Smooth muscle cell (in vitro differentiated cells): Measurements from ENCODE around the gene RRAS2. TPM values are rescaled to one million over a fixed set of nuclear protein-coding genes. Genes with fewer than 3 reads are reported as not detected.

Experiments
- DNase-seq: peaks from one replicate; lab custom pipeline; 2025; ENCODE audit not compliant: unreplicated experiment; lab: John Stamatoyannopoulos, UW
- H2AFZ ChIP-seq: fragments of 200-600 bp; sonication (generic); 2 replicates; pipeline ENCODE4 v1.6.0; 2016; ENCODE audit warnings: antibody characterized with exemption, low read depth, mild to moderate bottlenecking
- H3F3A ChIP-seq: fragments of 200-600 bp; sonication (generic); 2 replicates; pipeline ENCODE4 v1.6.0; 2017; ENCODE audit warnings: antibody characterized with exemption, low read depth
- H3K27ac ChIP-seq: fragments of 200-600 bp; sonication (generic); 2 replicates; pipeline ENCODE4 v1.5.1; 2016; ENCODE audit warnings: low read depth, mild to moderate bottlenecking
- H3K27me3 ChIP-seq: fragments of 200-600 bp; sonication (generic); 2 replicates; pipeline ENCODE4 v1.6.1; 2016; ENCODE audit warnings: low read depth, mild to moderate bottlenecking
- H3K36me3 ChIP-seq: fragments of 200-600 bp; sonication (generic); 2 replicates; pipeline ENCODE4 v1.5.1; 2016; ENCODE audit warnings: low read depth
- H3K4me1 ChIP-seq: fragments of 200-600 bp; sonication (generic); 2 replicates; pipeline ENCODE4 v1.5.1; 2016; ENCODE audit warnings: low read depth
- H3K4me2 ChIP-seq: fragments of 200-600 bp; sonication (generic); 2 replicates; pipeline ENCODE4 v1.6.0; 2016; ENCODE audit warnings: mild to moderate bottlenecking
- H3K4me3 ChIP-seq: fragments of 200-600 bp; sonication (generic); 2 replicates; pipeline ENCODE4 v1.5.1; 2016; ENCODE audit warnings: mild to moderate bottlenecking
- H3K79me2 ChIP-seq: fragments of 200-600 bp; sonication (generic); 2 replicates; pipeline ENCODE4 v1.6.0; 2016; ENCODE audit warnings: low read depth, mild to moderate bottlenecking
- H3K9ac ChIP-seq: fragments of 200-600 bp; sonication (generic); 2 replicates; pipeline ENCODE4 v1.6.0; 2016; ENCODE audit warnings: low read depth
- H3K9me3 ChIP-seq: fragments of 200-600 bp; sonication (generic); replicated peaks from 2 replicates; pipeline ENCODE4 v1.5.1; 2016; ENCODE audit warnings: low read depth
- H4K20me1 ChIP-seq: fragments of 200-600 bp; sonication (generic); 2 replicates; pipeline ENCODE4 v1.6.0; 2016; ENCODE audit warnings: low read depth
- WGBS: methylation state at CpG from one replicate; pipeline ENCODE4 v1.1.7; 2016; ENCODE audit warnings: low lambda C conversion rate; 5-methylcytosine and 5-hydroxymethylcytosine counted together
- polyA plus RNA-seq: library from polyadenylated mRNA; unstranded; fragments of >200 nt; fragmentation: Nextera tagmentation; extraction: Ambion mirVana; gene quantifications from 2 replicates; pipeline ENCODE4 v1.2.1, GENCODE V29; 2016
- total RNA-seq: library from RNA; depleted of rRNA; stranded (reverse); fragments of >200 nt; gene quantifications from 2 replicates; pipeline ENCODE4 v1.2.3, GENCODE V29; 2014
- TF ChIP-seq, protein P1 (sequence below): fragments of 200-600 bp; sonication (generic); IDR thresholded peaks from 2 replicates; pipeline ENCODE4 v1.5.1; 2017; ENCODE audit warnings: borderline replicate concordance, mild to moderate bottlenecking, antibody characterized with exemption; ENCODE audit not compliant: insufficient read depth, poor library complexity, severe bottlenecking

The RRAS2 gene
- total and polyA plus RNA-seq, 2 experiments from 2014 or later: 27.3 to 53.6 TPM

- Histone ChIP-seq H4K20me1 (no peaks in the 10 kb centered on the region), H2AFZ (no peak overlapping the region), H3K27ac (no peak overlapping the region), H3K36me3 (no peaks in the 10 kb centered on the region), H3F3A (peaks cover 3% of the 10 kb centered on the region), H3K4me1 (no peaks in the 10 kb centered on the region), H3K9me3 (no peaks in the 10 kb centered on the region), H3K27me3 (no peaks in the 10 kb centered on the region), H3K9ac (no peak overlapping the region), H3K4me2 (no peak overlapping the region), H3K79me2 (no peaks in the 10 kb centered on the region), H3K4me3 (no peak overlapping the region)
- TF ChIP-seq, protein P1, sequence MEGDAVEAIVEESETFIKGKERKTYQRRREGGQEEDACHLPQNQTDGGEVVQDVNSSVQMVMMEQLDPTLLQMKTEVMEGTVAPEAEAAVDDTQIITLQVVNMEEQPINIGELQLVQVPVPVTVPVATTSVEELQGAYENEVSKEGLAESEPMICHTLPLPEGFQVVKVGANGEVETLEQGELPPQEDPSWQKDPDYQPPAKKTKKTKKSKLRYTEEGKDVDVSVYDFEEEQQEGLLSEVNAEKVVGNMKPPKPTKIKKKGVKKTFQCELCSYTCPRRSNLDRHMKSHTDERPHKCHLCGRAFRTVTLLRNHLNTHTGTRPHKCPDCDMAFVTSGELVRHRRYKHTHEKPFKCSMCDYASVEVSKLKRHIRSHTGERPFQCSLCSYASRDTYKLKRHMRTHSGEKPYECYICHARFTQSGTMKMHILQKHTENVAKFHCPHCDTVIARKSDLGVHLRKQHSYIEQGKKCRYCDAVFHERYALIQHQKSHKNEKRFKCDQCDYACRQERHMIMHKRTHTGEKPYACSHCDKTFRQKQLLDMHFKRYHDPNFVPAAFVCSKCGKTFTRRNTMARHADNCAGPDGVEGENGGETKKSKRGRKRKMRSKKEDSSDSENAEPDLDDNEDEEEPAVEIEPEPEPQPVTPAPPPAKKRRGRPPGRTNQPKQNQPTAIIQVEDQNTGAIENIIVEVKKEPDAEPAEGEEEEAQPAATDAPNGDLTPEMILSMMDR: no peak
- no peak for DNase-seq
- WGBS: 91% methylated on average over 2 of the region's 2 CpGs
Measured at GRCh38 chr11:14273895-14274294, 85.1 kb downstream of the RRAS2 start.

DNA sequence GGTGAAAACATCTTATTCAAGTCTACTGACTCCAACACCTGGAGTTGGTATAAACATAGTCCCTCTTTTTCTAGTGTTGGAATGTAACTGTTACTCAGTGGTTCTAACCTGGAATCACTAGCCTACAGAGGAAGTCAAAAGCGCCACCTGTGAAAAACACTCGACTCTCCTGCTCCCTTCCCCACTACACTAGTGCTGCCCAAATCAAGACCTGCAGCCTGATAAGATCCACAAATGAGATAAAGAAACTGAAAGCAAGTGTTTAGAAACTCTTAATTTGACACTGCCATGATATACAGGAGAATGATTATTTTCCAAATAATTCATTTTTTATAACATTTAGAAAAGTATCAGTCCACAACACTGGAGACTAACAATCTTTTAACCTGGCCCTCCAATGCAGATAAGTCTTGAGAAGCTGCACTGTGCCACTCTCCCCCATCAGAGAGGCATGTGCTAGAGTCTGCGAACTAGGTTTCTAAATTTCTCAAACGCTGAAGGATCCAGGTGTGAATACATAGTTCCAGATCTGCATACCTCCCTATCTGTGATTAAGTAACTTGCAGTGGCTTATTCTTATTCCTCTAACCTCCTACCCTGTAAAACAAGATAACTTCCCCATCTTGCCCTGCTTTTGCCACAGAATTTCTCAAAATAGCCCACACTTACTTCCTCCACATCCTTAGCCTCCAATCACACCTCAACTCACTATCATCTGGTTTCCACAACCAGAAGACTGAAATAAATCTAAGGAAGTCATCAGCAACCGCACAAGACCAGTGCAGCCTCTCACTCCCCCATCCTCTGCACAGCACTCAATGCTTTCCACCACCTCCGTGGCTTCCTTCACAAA lies 88.1 kb downstream of the RRAS2 start:
- Histone ChIP-seq H3K4me1 (no peaks in the 10 kb centered on the region), H3K9ac (no peak overlapping the region), H3K27me3 (no peaks in the 10 kb centered on the region), H3K4me2 (no peak overlapping the region), H3F3A (peaks cover 2% of the 10 kb centered on the region), H3K27ac (no peak overlapping the region), H3K79me2 (no peaks in the 10 kb centered on the region), H3K4me3 (no peak overlapping the region), H3K9me3 (no peaks in the 10 kb centered on the region), H3K36me3 (no peaks in the 10 kb centered on the region), H2AFZ (no peak overlapping the region), H4K20me1 (no peaks in the 10 kb centered on the region)
- TF ChIP-seq, protein P1: no peak
- WGBS: 77% methylated on average over 6 of the region's 6 CpGs
- DNase-seq: no peak

GRCh38 chr11:14269692-14270573 lies 89.0 kb downstream of the RRAS2 start:
- H3K36me3 ChIP-seq: no peaks in the 10 kb centered on the region
- H3K27me3 ChIP-seq: no peaks in the 10 kb centered on the region
- TF ChIP-seq, protein P1: no peak
- H3K9me3 ChIP-seq: no peaks in the 10 kb centered on the region
- DNase-seq: no peak
- 95% methylated on average over 5 of the region's 5 CpGs for WGBS
- H4K20me1 ChIP-seq: no peaks in the 10 kb centered on the region
- no peak overlapping the region for H3K27ac ChIP-seq
- H3K4me2 ChIP-seq: no peak overlapping the region
- no peak overlapping the region for H3K4me3 ChIP-seq
- H3K9ac ChIP-seq: no peak overlapping the region
- no peak overlapping the region for H2AFZ ChIP-seq
- H3F3A ChIP-seq: no peaks in the 10 kb centered on the region
- H3K79me2 ChIP-seq: no peaks in the 10 kb centered on the region
- no peaks in the 10 kb centered on the region for H3K4me1 ChIP-seq
